Gastroesophageal sphincter (tissue), 3 donors: ENCODE measurements around the gene ZDHHC11B.
"Not testable (repeated sequence)": the region's sequence is repeated elsewhere in the genome, so short reads cannot be mapped to it uniquely, and the experiment has no call there.

Source experiments
- EP300 ChIP-seq: sonication (generic); formaldehyde crosslinking; IDR thresholded peaks from one replicate; pipeline ENCODE4 v1.6.1; 2017; ENCODE audit warnings: antibody characterized with exemption, mild to moderate bottlenecking
- POLR2A ChIP-seq, 2 donors: fragments of 450-650 bp; IDR thresholded peaks; one replicate each; pipeline ENCODE4 v1.6.1; 2017; ENCODE audit warnings: antibody characterized with exemption in 2 of 2, mild to moderate bottlenecking in 2 of 2, moderate library complexity in 1 of 2
- TF ChIP-seq, protein P1 (sequence below), 4 experiments: fragments of 200-600 bp in 2 of 4; fragments of 450-650 bp in 2 of 4; sonication (generic) in 1 of 4; IDR thresholded peaks; one replicate each; pipeline ENCODE4 v1.5.1; 2017 to 2019; ENCODE audit warnings: antibody characterized with exemption in 4 of 4, mild to moderate bottlenecking in 2 of 4, moderate library complexity in 2 of 4

- TF ChIP-seq, protein P1, sequence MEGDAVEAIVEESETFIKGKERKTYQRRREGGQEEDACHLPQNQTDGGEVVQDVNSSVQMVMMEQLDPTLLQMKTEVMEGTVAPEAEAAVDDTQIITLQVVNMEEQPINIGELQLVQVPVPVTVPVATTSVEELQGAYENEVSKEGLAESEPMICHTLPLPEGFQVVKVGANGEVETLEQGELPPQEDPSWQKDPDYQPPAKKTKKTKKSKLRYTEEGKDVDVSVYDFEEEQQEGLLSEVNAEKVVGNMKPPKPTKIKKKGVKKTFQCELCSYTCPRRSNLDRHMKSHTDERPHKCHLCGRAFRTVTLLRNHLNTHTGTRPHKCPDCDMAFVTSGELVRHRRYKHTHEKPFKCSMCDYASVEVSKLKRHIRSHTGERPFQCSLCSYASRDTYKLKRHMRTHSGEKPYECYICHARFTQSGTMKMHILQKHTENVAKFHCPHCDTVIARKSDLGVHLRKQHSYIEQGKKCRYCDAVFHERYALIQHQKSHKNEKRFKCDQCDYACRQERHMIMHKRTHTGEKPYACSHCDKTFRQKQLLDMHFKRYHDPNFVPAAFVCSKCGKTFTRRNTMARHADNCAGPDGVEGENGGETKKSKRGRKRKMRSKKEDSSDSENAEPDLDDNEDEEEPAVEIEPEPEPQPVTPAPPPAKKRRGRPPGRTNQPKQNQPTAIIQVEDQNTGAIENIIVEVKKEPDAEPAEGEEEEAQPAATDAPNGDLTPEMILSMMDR (IDR thresholded peaks at IDR 0.05), result not testable (repeated sequence)
- not testable (repeated sequence) for TF ChIP-seq EP300; POLR2A (IDR thresholded peaks at IDR 0.05)
Observed at GRCh38 chr5:771087-771781, 13.3 kb downstream of the ZDHHC11B start.
